Stomach smooth muscle (tissue), 2 donors: Measurements from ENCODE around the gene SBK3.
A peak's percentile ranks its signal among the peaks of the same experiment; 100 is the strongest.
"Not testable (repeated sequence)": the region's sequence is repeated elsewhere in the genome, so short reads cannot be mapped to it uniquely, and the experiment has no call there.

ENCODE experiments used
- H3K27ac ChIP-seq: one replicate; pipeline ENCODE4 v1.7.0; 2013; ENCODE audit warnings: mild to moderate bottlenecking, low read length, inconsistent platforms
- H3K27me3 ChIP-seq, 2 donors: one replicate each; pipeline ENCODE4 v1.7.0; 2013; ENCODE audit warnings: low read length in 2 of 2; ENCODE audit not compliant: insufficient read depth in 2 of 2, control insufficient read depth in 1 of 2
- H3K36me3 ChIP-seq, 2 donors: one replicate each; pipeline ENCODE4 v1.7.0; 2013; ENCODE audit warnings: low read length in 2 of 2; ENCODE audit not compliant: control insufficient read depth in 2 of 2, insufficient read depth in 2 of 2
- H3K4me1 ChIP-seq: one replicate; pipeline ENCODE4 v1.7.0; 2013; ENCODE audit warnings: low read length; ENCODE audit not compliant: control insufficient read depth, insufficient read depth
- H3K4me3 ChIP-seq, 2 donors: one replicate each; pipeline ENCODE4 v1.7.0; 2013; ENCODE audit warnings: low read length in 2 of 2
- H3K9ac ChIP-seq, 2 donors: one replicate each; pipeline ENCODE4 v1.7.0; 2013; ENCODE audit warnings: low read length in 2 of 2, mild to moderate bottlenecking in 1 of 2
- H3K9me3 ChIP-seq, 2 donors: one replicate each; pipeline ENCODE4 v1.7.0; 2013; ENCODE audit warnings: low read length in 2 of 2; ENCODE audit not compliant: control insufficient read depth in 2 of 2
- donor health status: healthy.
- donor health status: Pancreatic carcinoma.

The SBK3 gene

GRCh38 chr19:55504981-55505380 is 40.4 kb downstream of the SBK3 start:
- no peaks in the 10 kb centered on the region for H3K9me3 ChIP-seq
- H3K4me3 ChIP-seq = no peak overlapping the region
- H3K27ac ChIP-seq = no peak overlapping the region
- H3K4me1 ChIP-seq = peaks cover 10% of the 10 kb centered on the region
- H3K36me3 ChIP-seq = peaks cover 8 to 16% of the 10 kb centered on the region in 2 donors
- no peaks in the 10 kb centered on the region for H3K27me3 ChIP-seq
- H3K9ac ChIP-seq = no peak overlapping the region

GRCh38 chr19:55504252-55504603 is 41.1 kb downstream of the SBK3 start:
- peak overlapping the region in 1 of 2 donors; percentile 78 for H3K4me3 ChIP-seq
- no peak overlapping the region for H3K27ac ChIP-seq
- peaks cover 8 to 18% of the 10 kb centered on the region in 2 donors for H3K36me3 ChIP-seq
- H3K9ac ChIP-seq = no peak overlapping the region
- peaks cover 11% of the 10 kb centered on the region for H3K4me1 ChIP-seq
- no peaks in the 10 kb centered on the region for H3K9me3 ChIP-seq
- H3K27me3 ChIP-seq = no peaks in the 10 kb centered on the region

GRCh38 chr19:55503502-55504251 is 41.7 kb downstream of the SBK3 start:
- Histone ChIP-seq H3K27me3 (no peaks in the 10 kb centered on the region), H3K4me3 (peak overlapping the region; percentile 47 to 78), H3K27ac (peak overlapping the region; percentile 53), H3K9me3 (no peaks in the 10 kb centered on the region), H3K4me1 (peaks cover 16% of the 10 kb centered on the region), H3K36me3 (peaks cover 8 to 18% of the 10 kb centered on the region in 2 donors), H3K9ac (no peak overlapping the region)

GRCh38 chr19:55503157-55503501 is 42.2 kb downstream of the SBK3 start:
- Histone ChIP-seq H3K4me1 (peaks cover 22% of the 10 kb centered on the region), H3K27me3 (no peaks in the 10 kb centered on the region), H3K9ac (no peak overlapping the region), H3K27ac (no peak overlapping the region), H3K4me3 (no peak overlapping the region), H3K9me3 (no peaks in the 10 kb centered on the region), H3K36me3 (peaks cover 8 to 18% of the 10 kb centered on the region in 2 donors)

- Histone ChIP-seq H3K36me3 (peaks cover 8 to 17% of the 10 kb centered on the region in 2 donors), H3K9ac (no peak overlapping the region), H3K4me1 (peaks cover 25% of the 10 kb centered on the region), H3K27me3 (no peaks in the 10 kb centered on the region), H3K4me3 (no peak overlapping the region), H3K9me3 (no peaks in the 10 kb centered on the region), H3K27ac (no peak overlapping the region)
Observed at GRCh38 chr19:55502197-55502952, 43.0 kb downstream of the SBK3 start.

GRCh38 chr19:55500368-55500952 is 44.9 kb downstream of the SBK3 start:
- H3K27ac ChIP-seq = no peak overlapping the region
- H3K9me3 ChIP-seq = no peaks in the 10 kb centered on the region
- no peak overlapping the region for H3K4me3 ChIP-seq
- peaks cover 27% of the 10 kb centered on the region for H3K4me1 ChIP-seq
- H3K36me3 ChIP-seq = peaks cover 10 to 22% of the 10 kb centered on the region in 2 donors
- no peak overlapping the region for H3K9ac ChIP-seq
- H3K27me3 ChIP-seq = no peaks in the 10 kb centered on the region

GRCh38 chr19:55498246-55498840 is 47.0 kb downstream of the SBK3 start:
- H3K9ac ChIP-seq = peak overlapping the region in 1 of 2 donors; percentile 29
- peaks cover 10 to 25% of the 10 kb centered on the region in 2 donors for H3K36me3 ChIP-seq
- no peak overlapping the region for H3K4me3 ChIP-seq
- H3K27ac ChIP-seq = peak overlapping the region; percentile 41
- no peaks in the 10 kb centered on the region for H3K27me3 ChIP-seq
- H3K9me3 ChIP-seq = no peaks in the 10 kb centered on the region
- H3K4me1 ChIP-seq = peaks cover 25% of the 10 kb centered on the region

GRCh38 chr19:55497763-55498162 is 47.6 kb downstream of the SBK3 start:
- Histone ChIP-seq H3K36me3 (peaks cover 10 to 25% of the 10 kb centered on the region in 2 donors), H3K27ac (peak overlapping the region; percentile 41), H3K4me1 (peaks cover 30% of the 10 kb centered on the region), H3K9ac (no peak overlapping the region), H3K4me3 (no peak overlapping the region), H3K9me3 (no peaks in the 10 kb centered on the region), H3K27me3 (no peaks in the 10 kb centered on the region)

GRCh38 chr19:55496820-55497219 is 48.5 kb downstream of the SBK3 start:
- Histone ChIP-seq H3K4me1 (peaks cover 39% of the 10 kb centered on the region), H3K36me3 (peaks cover 10 to 25% of the 10 kb centered on the region in 2 donors)
- not testable (repeated sequence) for H3K9ac ChIP-seq, H3K9me3 ChIP-seq, H3K4me3 ChIP-seq, H3K27me3 ChIP-seq, H3K27ac ChIP-seq

- peaks cover 50% of the 10 kb centered on the region for H3K4me1 ChIP-seq
- peaks cover 6 to 16% of the 10 kb centered on the region in 2 donors for H3K36me3 ChIP-seq
- no peak overlapping the region for H3K9ac ChIP-seq
Observed at GRCh38 chr19:55495646-55496349, 49.5 kb downstream of the SBK3 start.

More at GRCh38 chr19:55495646-55496349, 49.5 kb downstream of the SBK3 start:
- no peak overlapping the region for H3K4me3 ChIP-seq
- no peaks in the 10 kb centered on the region for H3K9me3 ChIP-seq
- no peak overlapping the region for H3K27ac ChIP-seq
- no peaks in the 10 kb centered on the region for H3K27me3 ChIP-seq
